AG04450 (cell line): Measurements from ENCODE around the gene PPHLN1. TPM values are rescaled to one million over a fixed set of nuclear protein-coding genes. Genes with fewer than 3 reads are reported as not detected.
A peak's percentile ranks its signal among the peaks of the same experiment; 100 is the strongest.

Experiments used
- CTCF ChIA-PET: fragments of 300-600, 350-600 bp; formaldehyde crosslinking; extraction: SDS; loops from one replicate; lab custom pipeline; 2022; ENCODE audit warnings: antibody characterized with exemption, inconsistent platforms; lab: Charles Lee
- POLR2A ChIA-PET: fragments of 350-600 bp; formaldehyde crosslinking; extraction: SDS; loops from one replicate; lab custom pipeline; 2021; ENCODE audit warnings: antibody characterized with exemption, inconsistent platforms; lab: Yijun Ruan, JAX
- DNase-seq: peaks from one replicate; pipeline ENCODE4 v3.0.0-alpha.2; 2011; ENCODE audit warnings: low read depth, low spot score
- H3K27ac ChIP-seq: one replicate; pipeline ENCODE4 v1.5.1; 2012; ENCODE audit warnings: low read depth, low read length, control low read depth
- H3K27me3 ChIP-seq: one replicate; pipeline ENCODE4 v1.6.0; 2012; ENCODE audit warnings: low read length; ENCODE audit not compliant: control insufficient read depth, insufficient read depth
- H3K4me3 ChIP-seq: 2 replicates; pipeline ENCODE4 v1.5.1; 2011; ENCODE audit warnings: mild to moderate bottlenecking, low read depth, low read length, control low read depth
- H3K9me3 ChIP-seq: 2 replicates; pipeline ENCODE4 v1.5.1; 2012; ENCODE audit warnings: low read length; ENCODE audit not compliant: control insufficient read depth, insufficient read depth
- polyA plus RNA-seq: library from polyadenylated mRNA; depleted of rRNA; stranded (reverse); fragments of >200 nt; gene quantifications from 2 replicates; pipeline ENCODE4 v1.2.3, GENCODE V29; 2011
- TF ChIP-seq, protein P1 (sequence below): IDR thresholded peaks from 2 replicates; pipeline ENCODE4 v1.5.1; 2011; ENCODE audit warnings: low read depth, low read length, control low read depth, inconsistent platforms

PPHLN1 gene
- polyA plus RNA-seq, 1 experiment: 89.1 TPM

DNA sequence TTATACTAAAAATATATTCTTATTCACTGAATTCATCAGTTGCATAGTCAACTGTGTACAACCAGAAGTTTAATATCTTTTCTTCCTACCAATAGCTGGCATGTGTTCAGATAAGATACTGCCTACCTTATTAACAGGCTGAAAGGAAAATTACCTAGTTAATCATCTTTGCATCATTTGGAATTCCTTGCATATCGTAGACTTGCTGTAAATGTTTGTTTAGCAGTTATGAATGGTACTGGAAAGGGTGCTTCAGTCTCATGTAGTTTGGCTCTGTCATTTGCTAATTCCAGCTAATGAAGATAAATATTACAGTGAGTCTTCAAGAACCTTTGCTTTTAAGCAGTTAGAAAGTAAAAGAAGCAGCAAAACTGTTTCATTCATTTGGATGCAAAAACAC, 84.4 kb downstream of the PPHLN1 start:
- DNase-seq: no peak
- Histone ChIP-seq H3K27ac (no peak overlapping the region), H3K4me3 (no peak overlapping the region), H3K27me3 (no peaks in the 10 kb centered on the region), H3K9me3 (no peaks in the 10 kb centered on the region)
- TF ChIP-seq, protein P1, sequence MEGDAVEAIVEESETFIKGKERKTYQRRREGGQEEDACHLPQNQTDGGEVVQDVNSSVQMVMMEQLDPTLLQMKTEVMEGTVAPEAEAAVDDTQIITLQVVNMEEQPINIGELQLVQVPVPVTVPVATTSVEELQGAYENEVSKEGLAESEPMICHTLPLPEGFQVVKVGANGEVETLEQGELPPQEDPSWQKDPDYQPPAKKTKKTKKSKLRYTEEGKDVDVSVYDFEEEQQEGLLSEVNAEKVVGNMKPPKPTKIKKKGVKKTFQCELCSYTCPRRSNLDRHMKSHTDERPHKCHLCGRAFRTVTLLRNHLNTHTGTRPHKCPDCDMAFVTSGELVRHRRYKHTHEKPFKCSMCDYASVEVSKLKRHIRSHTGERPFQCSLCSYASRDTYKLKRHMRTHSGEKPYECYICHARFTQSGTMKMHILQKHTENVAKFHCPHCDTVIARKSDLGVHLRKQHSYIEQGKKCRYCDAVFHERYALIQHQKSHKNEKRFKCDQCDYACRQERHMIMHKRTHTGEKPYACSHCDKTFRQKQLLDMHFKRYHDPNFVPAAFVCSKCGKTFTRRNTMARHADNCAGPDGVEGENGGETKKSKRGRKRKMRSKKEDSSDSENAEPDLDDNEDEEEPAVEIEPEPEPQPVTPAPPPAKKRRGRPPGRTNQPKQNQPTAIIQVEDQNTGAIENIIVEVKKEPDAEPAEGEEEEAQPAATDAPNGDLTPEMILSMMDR: no peak
- POLR2A ChIA-PET: no interaction called here
- CTCF ChIA-PET: interaction anchor here (1.0 kb wide), 1 partner anchor 38 kb away, joined by 3 read pairs; no protein-coding TSS in a partner anchor

DNA sequence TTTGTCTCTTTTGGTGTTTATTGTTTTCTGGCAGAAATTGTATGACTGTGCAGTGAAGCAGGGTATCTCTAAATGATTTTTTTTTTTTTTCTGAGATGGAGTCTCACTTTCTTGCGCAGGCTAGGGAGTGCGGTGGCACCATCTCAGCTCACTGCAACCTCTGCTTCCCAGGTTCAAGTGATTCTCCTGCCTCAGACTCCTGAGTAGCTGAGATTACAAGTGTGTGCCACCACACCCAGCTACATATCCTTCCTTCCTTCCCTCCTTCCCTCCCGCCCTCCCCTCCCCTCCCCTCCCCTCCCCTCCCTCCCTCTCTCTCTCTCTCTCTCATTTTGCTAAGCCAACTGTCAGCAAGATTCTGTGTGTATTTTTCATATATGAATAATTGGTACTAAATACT, 94.4 kb downstream of the PPHLN1 start:
- POLR2A ChIA-PET: no interaction called here

DNA sequence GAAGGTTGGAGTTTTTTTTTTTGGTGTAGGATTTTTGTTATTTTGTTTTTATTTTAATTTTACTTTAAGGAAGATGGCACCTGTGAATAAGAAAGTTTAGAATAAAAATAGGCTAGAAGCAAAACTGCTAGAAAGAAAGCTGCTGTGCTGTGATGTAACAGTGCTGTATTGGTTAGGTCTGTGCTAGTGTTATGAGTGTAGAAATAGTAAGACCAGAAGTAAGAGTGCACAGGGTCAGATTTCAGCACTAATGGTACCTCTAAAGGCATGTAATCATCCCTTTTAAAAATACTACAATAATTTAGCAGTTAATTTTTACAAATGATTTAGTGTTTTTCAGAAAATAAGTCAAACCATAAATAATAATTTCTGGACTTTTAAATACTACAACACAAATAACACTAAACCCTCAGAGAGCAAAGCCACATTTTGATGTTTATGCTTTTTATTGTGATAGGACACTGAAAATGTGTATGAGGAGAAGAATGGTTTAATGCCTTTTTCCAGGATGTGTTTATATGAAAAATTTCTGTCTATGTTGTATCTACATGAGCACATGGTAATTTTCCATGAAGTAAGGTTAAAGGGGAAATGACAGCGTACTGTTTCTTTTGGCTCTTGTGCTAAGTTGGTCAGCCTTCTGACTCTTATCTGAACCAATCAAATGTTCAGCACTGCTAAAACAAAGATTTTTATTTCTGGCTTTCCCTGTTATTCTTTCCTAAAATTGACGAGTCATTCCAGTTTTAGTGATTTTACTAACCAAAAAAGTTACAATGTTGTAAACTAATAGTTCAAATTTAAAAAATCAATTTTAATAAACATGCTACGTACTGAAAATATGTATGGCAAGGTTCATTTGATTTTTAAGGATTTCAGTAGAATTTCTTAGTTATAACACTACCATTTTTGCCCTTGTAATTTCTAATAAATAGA, 96.1 kb downstream of the PPHLN1 start:
- Histone ChIP-seq H3K27me3 (no peaks in the 10 kb centered on the region), H3K9me3 (no peaks in the 10 kb centered on the region), H3K27ac (no peak overlapping the region), H3K4me3 (no peak overlapping the region)
- TF ChIP-seq, protein P1: no peak
- CTCF ChIA-PET: interaction anchor here (0.6 to 0.9 kb wide), 2 partner anchors 60 to 861 kb away, joined by 3 read pairs; no protein-coding TSS in a partner anchor
- POLR2A ChIA-PET: interaction anchor here (1.1 kb wide), 1 partner anchor 12 kb away, joined by 3 read pairs; no protein-coding TSS in a partner anchor
- DNase-seq: peak; percentile 16

More for the DNA sequence above, 94.4 kb downstream of the PPHLN1 start:
- Histone ChIP-seq H3K9me3 (no peaks in the 10 kb centered on the region), H3K27ac (no peak overlapping the region), H3K4me3 (no peak overlapping the region), H3K27me3 (no peaks in the 10 kb centered on the region)
- no peak for DNase-seq
- TF ChIP-seq, protein P1: no peak
- CTCF ChIA-PET: interaction anchor here (0.5 kb wide), 1 partner anchor 85 kb away, joined by 3 read pairs; no protein-coding TSS in a partner anchor

GRCh38 chr12:42422785-42423184, 96.8 kb downstream of the PPHLN1 start:
- Histone ChIP-seq H3K27ac (no peak overlapping the region), H3K27me3 (no peaks in the 10 kb centered on the region), H3K4me3 (no peak overlapping the region), H3K9me3 (no peaks in the 10 kb centered on the region)
- ChIA-PET POLR2A (no interaction called here), CTCF (interaction anchor here (1.0 kb wide), 1 partner anchor 51 kb away, joined by 7 read pairs; no protein-coding TSS in a partner anchor)
- TF ChIP-seq, protein P1: no peak
- DNase-seq: no peak

DNA sequence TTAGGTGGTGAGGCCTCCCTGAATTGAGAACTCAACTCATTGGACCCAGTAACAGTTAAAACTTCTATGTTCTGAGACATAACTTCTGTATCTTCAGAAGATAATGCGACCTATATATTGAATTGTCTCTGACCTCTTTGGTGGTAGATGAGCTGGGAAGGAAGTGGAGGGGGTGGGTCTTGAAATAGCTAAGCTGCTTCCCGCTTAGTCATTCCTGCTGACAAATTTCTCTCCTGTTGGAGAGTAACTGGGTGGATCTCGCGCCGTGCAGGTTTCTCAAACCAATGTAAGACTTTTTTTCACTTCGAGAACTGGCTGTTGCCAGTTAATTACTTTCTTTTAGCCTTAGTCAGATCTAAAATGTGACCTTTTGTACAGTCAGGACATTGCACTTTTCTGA, 100.8 kb downstream of the PPHLN1 start:
- TF ChIP-seq, protein P1: no peak
- H3K27me3 ChIP-seq: no peaks in the 10 kb centered on the region
- DNase-seq: no peak
- ChIA-PET CTCF (no interaction called here), POLR2A (no interaction called here)
- H3K9me3 ChIP-seq: no peaks in the 10 kb centered on the region
- no peak overlapping the region for H3K27ac ChIP-seq
- H3K4me3 ChIP-seq: no peak overlapping the region
